Rectal smooth muscle tissue (tissue), 1 donor: Measurements from ENCODE around the gene MATR3.

ENCODE experiments used
- H3K27ac ChIP-seq: one replicate; pipeline ENCODE4 v1.7.0; 2013; ENCODE audit warnings: low read depth, low read length, inconsistent platforms
- H3K27me3 ChIP-seq: one replicate; pipeline ENCODE4 v1.7.0; 2013; ENCODE audit warnings: low read length; ENCODE audit not compliant: control insufficient read depth, insufficient read depth
- H3K36me3 ChIP-seq: one replicate; pipeline ENCODE4 v1.7.0; 2013; ENCODE audit warnings: low read length; ENCODE audit not compliant: control insufficient read depth, insufficient read depth
- H3K4me1 ChIP-seq: one replicate; pipeline ENCODE4 v1.7.0; 2013; ENCODE audit warnings: low read length; ENCODE audit not compliant: control insufficient read depth, insufficient read depth
- H3K4me3 ChIP-seq: one replicate; pipeline ENCODE4 v1.7.0; 2013; ENCODE audit warnings: low read length
- H3K9ac ChIP-seq: one replicate; pipeline ENCODE4 v1.7.0; 2013; ENCODE audit warnings: low read length

The MATR3 gene

DNA sequence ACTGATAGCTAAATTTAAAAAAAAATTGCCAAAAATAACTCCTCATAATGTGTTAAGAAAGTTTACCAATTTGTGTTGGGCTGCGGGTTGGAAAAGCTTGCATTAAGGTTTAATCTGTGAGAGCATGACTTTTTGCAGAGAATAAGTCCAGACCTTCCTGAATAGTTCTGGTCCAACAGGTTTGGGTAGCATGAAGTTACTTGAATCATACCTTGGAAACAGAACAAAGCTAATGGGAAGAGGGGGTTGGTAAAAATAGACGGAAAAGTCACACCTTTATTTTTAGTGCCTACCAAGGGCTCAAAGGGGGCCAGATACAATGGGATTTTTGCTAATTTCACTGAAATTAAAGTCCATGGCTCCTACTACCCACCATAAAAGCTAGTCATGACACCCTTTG is 17.1 kb upstream of the MATR3 start:
- peaks cover 3% of the 10 kb centered on the region for H3K36me3 ChIP-seq
- no peaks in the 10 kb centered on the region for H3K27me3 ChIP-seq
- peaks cover 18% of the 10 kb centered on the region for H3K4me1 ChIP-seq
- H3K9ac ChIP-seq = no peak overlapping the region
- no peak overlapping the region for H3K4me3 ChIP-seq
- no peak overlapping the region for H3K27ac ChIP-seq

DNA sequence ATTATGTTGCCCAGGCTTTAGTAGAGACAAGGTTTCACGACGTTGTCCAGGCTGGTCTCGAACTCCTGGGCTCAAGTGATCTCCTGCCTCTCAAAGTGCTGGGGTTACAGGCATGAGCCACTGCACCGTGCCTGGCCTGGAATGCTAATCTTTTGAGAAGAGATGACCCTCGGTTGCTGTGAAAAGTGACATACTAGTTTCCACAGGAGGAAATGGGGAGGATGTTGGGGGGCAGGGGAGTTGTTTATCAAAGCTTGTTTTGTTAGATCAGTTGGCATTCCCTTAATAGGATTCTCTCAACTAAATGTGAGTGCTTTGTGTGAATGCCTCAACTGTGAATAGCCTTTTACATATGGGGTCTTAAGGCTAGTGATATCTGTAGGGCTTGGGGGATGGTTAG is 16.4 kb upstream of the MATR3 start:
- H3K9ac ChIP-seq = no peak overlapping the region
- H3K4me1 ChIP-seq = peaks cover 14% of the 10 kb centered on the region
- no peak overlapping the region for H3K27ac ChIP-seq
- no peak overlapping the region for H3K4me3 ChIP-seq
- peaks cover 3% of the 10 kb centered on the region for H3K36me3 ChIP-seq
- H3K27me3 ChIP-seq = no peaks in the 10 kb centered on the region

DNA sequence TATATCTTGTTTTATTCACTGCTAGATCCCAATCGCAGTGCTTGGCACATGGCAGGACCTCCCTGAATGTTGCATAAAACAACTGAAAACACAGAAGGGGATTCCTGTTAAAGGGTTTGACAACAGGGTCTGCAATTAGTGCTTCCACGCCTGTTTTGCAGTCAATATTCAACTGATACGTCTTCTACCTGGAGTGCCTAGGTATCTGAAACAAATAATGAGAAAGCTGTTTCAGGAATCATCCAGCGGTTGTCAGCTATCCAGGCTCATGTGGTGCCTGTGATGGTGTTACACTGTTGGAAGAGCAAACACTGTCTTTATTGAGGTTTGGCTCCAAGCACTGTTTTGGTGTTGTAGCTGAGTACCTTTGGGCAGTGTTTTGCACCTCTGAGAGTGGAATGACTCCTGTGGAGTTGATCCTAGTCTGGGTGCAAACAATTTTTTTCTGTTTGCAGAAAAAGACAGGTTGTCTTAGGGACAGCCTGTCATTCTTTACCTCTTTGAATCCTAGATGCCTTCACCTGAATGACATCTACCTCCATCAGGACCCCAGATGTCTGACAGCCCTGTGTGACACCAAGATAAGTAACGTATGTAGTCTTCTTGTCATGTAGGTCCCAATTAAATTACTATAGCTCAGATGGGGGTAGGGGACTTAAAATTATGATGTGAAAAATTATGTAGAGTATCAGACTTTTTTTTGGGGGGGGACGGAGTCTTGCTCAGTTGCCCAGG is 14.8 kb upstream of the MATR3 start:
- peaks cover 3% of the 10 kb centered on the region for H3K36me3 ChIP-seq
- no peak overlapping the region for H3K27ac ChIP-seq
- H3K4me3 ChIP-seq = no peak overlapping the region
- no peak overlapping the region for H3K9ac ChIP-seq
- no peaks in the 10 kb centered on the region for H3K27me3 ChIP-seq
- peaks cover 4% of the 10 kb centered on the region for H3K4me1 ChIP-seq

DNA sequence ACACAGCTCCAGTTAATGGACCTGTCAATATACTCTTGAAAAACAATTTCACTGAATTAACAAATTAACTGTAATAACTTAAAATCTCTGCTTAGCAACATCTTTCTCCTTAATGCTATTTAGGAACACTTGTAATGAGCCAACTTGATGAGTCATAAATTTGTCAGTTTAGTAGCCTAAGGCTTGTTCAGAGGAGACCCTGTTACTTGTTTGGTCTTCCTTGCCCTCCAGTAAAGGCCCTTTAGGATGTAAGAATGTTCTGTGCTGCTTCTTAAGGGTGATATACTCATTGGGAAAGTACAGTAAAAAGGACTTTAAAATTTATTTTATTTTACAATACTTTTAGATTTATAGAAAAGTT is 11.4 kb upstream of the MATR3 start:
- peaks cover 3% of the 10 kb centered on the region for H3K36me3 ChIP-seq
- no peak overlapping the region for H3K27ac ChIP-seq
- H3K9ac ChIP-seq = no peak overlapping the region
- H3K4me1 ChIP-seq = no peaks in the 10 kb centered on the region
- no peak overlapping the region for H3K4me3 ChIP-seq
- no peaks in the 10 kb centered on the region for H3K27me3 ChIP-seq

DNA sequence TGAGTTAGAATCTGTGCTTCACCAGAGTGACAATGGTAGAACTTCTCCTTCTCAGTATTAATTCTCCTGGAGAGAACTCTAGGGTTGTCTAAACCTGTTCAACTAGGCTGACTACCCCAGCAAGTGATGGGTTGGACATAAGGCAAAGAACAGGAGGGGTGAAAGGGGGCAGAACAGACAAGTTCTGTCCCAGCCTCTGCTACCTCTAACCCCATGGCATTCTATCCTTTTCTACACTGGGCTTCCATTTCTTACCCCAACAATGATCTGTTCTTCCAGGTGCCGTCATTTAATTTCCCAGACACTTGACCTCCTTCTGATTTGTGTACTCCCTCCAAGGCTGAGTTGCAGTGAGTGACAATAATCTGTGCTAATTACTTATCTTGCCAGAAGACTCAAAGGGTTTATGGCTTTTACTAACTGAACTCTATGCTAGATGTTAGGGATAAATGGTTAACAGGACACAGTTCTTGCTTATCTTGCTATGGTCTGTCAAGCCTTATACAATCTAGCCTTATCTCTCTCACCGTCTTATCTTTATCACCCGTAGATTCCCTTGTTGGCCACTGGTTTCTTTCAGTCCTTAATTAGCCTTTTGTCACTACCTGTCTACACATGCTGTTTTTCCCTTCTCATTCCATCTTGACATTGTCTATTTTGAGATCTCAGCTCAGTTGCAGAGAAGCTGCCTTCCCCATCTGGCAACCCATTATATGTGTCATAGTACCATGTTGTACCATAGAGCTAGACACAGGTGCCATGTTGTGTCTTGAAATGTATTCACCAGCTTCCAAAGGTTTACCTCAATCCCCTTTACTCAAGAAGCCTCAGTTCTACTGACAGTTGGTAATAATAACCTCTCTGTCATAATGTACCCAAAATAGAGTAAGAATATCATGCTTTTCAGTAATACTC is 10.0 kb upstream of the MATR3 start:
- H3K27me3 ChIP-seq = no peaks in the 10 kb centered on the region
- peaks cover 2% of the 10 kb centered on the region for H3K36me3 ChIP-seq
- H3K9ac ChIP-seq = no peak overlapping the region
- no peak overlapping the region for H3K27ac ChIP-seq
- no peak overlapping the region for H3K4me3 ChIP-seq
- H3K4me1 ChIP-seq = no peaks in the 10 kb centered on the region

DNA sequence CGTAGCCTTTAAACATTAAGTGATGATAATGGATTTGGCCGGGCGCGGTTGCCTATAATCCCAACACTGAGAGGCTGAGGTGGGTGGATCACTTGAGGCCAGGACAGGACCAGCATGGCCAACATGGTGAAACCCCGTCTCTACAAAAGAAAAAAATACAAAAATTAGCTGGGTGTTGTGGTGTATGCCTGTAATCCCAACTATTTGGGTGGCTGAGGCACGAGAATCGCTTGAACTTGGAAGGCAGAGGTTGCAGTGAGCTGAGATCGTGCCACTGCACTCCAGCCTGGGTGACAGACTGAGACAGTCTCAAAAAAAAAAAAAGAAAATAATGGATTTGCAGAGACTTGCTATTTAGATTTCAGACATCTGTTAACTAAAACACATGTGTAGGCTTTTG is 9.2 kb upstream of the MATR3 start:
- Histone ChIP-seq H3K4me1 (no peaks in the 10 kb centered on the region), H3K4me3 (no peak overlapping the region), H3K27me3 (no peaks in the 10 kb centered on the region), H3K36me3 (peaks cover 2% of the 10 kb centered on the region), H3K9ac (no peak overlapping the region), H3K27ac (no peak overlapping the region)

DNA sequence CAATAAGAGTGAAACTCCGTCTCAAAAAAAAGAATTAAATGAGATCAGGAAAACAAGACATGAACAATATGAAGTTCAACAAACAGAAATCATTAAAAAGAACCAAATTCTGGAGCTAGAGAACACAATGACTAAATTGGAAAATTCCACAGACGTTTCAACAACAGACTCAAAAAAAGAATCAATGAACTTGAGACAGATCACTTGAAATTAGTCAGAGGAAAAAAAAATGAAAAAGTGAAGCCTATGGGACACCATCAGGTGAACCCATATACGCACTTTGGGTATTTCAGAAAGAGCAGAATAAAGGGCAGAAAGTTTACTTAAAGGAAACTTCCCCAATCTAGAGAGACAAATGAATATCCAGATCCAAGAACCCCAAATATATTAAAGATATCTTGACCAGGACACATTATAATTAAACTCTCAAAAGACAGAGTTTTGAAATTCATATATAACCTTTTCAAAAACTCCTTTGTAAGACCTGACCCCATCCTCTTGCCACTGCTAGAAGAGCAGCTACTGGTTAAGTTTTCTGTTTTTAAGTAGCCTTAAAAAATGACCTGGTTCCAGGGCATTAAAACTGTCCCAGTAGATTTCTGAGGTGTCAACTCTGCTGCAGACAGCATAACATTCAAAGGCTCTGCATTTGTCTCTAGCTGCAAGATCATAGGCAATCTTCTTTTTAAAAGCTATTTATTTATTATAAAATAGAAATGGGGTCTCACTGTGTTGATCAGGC is 7.7 kb upstream of the MATR3 start:
- H3K27ac ChIP-seq = no peak overlapping the region
- no peaks in the 10 kb centered on the region for H3K27me3 ChIP-seq
- H3K9ac ChIP-seq = no peak overlapping the region
- peaks cover 2% of the 10 kb centered on the region for H3K36me3 ChIP-seq
- H3K4me3 ChIP-seq = no peak overlapping the region
- H3K4me1 ChIP-seq = no peaks in the 10 kb centered on the region

DNA sequence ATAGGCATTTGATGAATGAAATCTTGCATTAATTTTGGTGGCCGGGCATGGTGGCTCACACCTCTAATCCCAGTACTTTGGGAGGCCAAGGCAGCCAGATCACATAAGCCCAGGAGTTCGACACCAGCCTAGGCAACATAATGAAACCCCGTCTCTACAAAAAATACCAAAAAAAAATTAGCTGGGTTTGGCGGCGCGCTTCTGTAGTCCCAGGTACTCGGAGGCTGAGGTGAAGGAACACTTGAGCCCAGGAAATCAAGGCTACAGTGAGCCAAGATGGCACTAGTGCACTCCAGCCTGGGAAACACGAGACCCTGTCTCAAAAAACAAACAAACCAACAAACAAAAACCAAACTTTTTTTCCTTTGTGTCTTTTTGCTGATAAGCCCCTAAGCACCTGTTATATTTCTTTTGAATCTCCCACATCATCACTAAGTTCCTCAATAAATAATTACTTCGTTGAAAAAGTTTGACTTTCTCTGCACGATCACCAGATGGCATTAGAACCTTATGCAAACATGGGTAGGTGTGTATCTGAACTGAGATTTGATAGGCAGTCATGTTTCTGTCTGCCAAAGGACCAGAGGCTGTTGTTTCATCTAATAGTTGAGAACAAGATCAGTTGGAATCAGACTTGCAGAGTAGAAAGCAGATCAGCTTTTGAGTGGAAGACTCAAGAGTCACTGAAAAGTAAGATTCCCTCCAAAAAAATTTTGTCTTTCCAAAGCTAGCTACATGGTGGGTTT is 5.5 kb upstream of the MATR3 start:
- Histone ChIP-seq H3K27ac (no peak overlapping the region), H3K9ac (no peak overlapping the region), H3K36me3 (no peaks in the 10 kb centered on the region), H3K4me1 (no peaks in the 10 kb centered on the region), H3K27me3 (no peaks in the 10 kb centered on the region), H3K4me3 (no peak overlapping the region)

DNA sequence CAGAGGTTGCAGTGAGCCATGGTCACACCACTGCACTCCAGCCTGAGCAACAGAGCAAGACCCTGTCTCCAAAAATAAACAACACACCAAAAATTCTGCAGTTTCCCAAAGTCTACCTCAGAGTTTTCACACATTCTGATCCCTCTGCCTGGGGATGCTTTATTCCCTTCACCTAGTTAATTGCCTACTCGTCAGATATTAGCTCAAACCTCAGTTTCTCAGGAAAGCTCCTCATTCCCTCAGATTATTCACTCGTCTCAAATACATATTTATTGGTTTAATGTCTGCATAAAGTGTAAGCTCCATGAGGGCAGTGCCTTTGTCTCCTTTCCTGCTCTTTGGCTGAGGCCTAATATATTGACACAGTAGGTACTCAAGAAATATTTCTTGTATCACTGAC is 2.5 kb upstream of the MATR3 start:
- Histone ChIP-seq H3K4me3 (no peak overlapping the region), H3K27me3 (no peaks in the 10 kb centered on the region), H3K27ac (no peak overlapping the region), H3K9ac (no peak overlapping the region), H3K36me3 (no peaks in the 10 kb centered on the region), H3K4me1 (peaks cover 5% of the 10 kb centered on the region)

DNA sequence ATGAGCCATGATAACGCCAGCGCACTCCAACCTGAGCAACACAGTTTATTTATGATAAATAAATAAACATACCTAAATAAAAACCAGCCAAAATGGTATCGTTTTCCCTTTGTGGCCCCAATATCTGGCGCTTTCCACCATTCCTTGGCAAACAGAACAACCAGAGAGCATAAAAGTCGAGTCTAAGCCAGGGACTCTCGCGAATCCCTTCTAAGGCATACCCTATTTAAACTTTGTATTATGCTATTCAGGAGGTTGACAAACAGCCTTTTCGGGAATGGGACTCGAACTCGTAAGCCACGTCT is 386 bp upstream of the MATR3 start:
- H3K4me3 ChIP-seq = peak overlapping the region; percentile 70
- peak overlapping the region; percentile 99 for H3K27ac ChIP-seq
- H3K36me3 ChIP-seq = no peaks in the 10 kb centered on the region
- H3K9ac ChIP-seq = peak overlapping the region; percentile 69
- H3K4me1 ChIP-seq = peaks cover 16% of the 10 kb centered on the region
- H3K27me3 ChIP-seq = no peaks in the 10 kb centered on the region

DNA sequence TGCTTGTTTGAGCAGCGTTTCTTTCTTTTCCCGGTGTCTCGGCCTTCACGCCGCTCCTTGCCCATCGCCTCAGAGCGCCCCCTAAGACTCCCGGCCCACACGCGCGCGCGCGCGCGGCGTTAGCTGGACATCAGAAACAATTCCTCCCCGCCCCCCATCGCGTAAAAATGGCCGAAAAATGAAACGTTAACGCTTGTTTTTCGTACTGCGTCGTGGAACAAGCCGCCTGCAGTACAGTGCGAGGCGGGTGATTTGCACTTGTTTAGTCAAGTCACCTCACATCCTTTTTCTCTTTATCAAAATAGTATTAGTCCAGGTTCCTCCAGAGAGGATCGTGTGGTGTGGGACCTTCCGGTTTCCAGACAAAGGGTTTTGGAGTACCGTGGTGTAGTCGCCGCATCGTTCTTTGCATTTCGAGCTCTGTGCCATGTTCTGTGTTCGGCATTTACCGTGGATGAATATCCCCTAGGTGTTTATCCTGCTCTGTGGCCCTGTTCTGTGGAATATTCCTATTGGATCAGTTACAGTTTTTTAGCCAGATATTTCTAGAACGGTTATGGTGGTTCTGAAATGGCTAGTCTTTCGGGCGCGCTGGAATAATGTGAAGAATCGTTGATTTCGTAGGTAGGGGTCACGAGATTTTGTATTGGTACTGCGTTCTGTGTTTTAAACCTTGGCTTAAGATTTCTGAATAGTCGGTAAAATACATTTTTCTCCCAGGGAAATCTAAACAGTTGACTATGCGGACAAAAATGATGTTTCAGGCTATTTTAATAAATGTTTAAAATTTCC is 1.0 kb downstream of the MATR3 start:
- Histone ChIP-seq H3K27me3 (no peaks in the 10 kb centered on the region), H3K27ac (peak overlapping the region; percentile 99), H3K36me3 (no peaks in the 10 kb centered on the region), H3K4me1 (peaks cover 22% of the 10 kb centered on the region), H3K4me3 (peak overlapping the region; percentile 70), H3K9ac (peak overlapping the region; percentile 96)
